ENCODE measurements around the gene KRTAP10-7. TPM values are rescaled to one million over a fixed set of nuclear protein-coding genes. Genes with fewer than 3 reads are reported as not detected.

Gene KRTAP10-7
- total RNA-seq, 4 donors from 2014 or later: not detected

DNA sequence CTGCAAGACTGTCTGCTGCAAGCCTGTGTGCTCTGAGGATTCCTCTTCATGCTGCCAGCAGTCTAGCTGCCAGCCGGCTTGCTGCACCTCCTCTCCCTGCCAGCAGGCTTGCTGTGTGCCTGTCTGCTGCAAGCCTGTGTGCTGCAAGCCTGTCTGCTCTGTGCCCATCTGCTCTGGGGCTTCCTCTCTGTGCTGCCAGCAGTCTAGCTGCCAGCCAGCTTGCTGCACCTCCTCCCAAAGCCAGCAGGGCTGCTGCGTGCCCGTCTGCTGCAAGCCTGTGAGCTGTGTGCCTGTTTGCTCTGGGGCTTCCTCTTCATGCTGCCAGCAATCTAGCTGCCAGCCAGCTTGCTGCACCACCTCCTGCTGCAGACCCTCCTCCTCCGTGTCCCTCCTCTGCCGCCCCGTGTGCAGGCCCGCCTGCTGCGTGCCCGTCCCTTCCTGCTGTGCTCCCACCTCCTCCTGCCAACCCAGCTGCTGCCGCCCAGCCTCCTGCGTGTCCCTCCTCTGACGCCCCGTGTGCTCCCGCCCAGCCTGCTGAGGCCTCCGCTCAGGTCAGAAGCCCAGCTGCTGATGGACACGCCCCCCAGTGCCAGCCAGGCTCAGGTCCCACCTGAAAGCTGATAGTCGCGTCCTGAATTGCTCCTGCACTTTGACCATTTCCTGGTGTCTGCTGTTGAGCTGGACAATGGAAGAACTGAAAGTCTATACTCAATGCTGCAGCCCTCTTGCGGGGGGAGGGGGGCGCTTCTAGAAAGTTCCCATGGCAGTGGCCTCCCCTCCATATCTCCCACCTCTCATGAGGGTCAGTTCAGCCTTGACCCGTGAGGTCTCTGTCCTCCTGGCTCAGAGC is 25.7 kb upstream of the KRTAP10-7 start:
- H3K9me3 ChIP-seq: peaks cover 0 to 5% (median 0%) of the 10 kb centered on the region in 4 donors
- H3K27ac ChIP-seq: no peak overlapping the region
- H3K4me3 ChIP-seq: peak overlapping the region in 2 of 4 donors; percentile 22 to 30
- H3K36me3 ChIP-seq: no peaks in the 10 kb centered on the region
- DNase-seq: peak in 2 of 3 donors; percentile 72 to 78
- H3K27me3 ChIP-seq: no peaks in the 10 kb centered on the region
- no peaks in the 10 kb centered on the region for H3K4me1 ChIP-seq
- TF ChIP-seq POLR2A (IDR thresholded peaks at IDR 0.05): no peak
- TF ChIP-seq, protein P1, sequence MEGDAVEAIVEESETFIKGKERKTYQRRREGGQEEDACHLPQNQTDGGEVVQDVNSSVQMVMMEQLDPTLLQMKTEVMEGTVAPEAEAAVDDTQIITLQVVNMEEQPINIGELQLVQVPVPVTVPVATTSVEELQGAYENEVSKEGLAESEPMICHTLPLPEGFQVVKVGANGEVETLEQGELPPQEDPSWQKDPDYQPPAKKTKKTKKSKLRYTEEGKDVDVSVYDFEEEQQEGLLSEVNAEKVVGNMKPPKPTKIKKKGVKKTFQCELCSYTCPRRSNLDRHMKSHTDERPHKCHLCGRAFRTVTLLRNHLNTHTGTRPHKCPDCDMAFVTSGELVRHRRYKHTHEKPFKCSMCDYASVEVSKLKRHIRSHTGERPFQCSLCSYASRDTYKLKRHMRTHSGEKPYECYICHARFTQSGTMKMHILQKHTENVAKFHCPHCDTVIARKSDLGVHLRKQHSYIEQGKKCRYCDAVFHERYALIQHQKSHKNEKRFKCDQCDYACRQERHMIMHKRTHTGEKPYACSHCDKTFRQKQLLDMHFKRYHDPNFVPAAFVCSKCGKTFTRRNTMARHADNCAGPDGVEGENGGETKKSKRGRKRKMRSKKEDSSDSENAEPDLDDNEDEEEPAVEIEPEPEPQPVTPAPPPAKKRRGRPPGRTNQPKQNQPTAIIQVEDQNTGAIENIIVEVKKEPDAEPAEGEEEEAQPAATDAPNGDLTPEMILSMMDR (IDR thresholded peaks at IDR 0.05): peak in 3 of 6 experiments; percentile 27 to 42 (median 35)

DNA sequence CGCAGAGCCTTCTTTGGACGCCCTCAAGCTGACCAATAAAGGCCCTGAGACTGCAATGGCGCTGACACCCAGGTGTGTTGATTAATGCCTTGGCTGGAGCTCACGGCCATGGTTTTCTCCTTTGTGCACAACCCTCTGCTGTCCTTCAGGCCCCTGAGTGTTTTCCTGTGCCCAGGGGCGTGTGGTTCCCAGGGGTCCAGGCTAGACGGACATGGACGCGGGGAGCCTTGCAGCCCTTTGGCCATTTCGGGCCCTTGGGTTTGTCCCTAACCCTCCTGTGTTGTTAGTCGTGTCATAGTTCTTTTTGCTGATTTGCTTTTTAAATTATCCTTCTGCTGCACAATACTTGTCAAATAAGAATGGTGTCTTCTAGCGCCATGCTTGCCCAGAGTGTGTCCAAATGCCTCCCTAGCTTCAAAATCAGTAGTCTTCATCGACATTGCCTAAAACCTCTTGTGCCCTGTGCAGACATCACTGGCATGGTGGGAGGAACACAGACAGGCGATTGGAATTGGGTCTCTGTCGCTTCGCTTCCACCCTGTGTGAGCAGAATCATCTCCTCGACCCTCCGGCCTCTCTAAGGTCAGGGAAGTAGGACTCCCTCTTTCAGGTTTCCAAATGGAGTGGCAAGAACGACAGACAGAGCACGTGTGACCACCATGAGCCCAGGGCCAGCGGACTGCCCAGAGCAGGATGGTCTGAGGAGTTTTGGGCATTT is 24.9 kb upstream of the KRTAP10-7 start:
- TF ChIP-seq POLR2A (IDR thresholded peaks at IDR 0.05): no peak
- TF ChIP-seq, protein P1 (IDR thresholded peaks at IDR 0.05): no peak
- no peak overlapping the region for H3K27ac ChIP-seq
- peak in 1 of 3 donors; percentile 34 for DNase-seq

DNA sequence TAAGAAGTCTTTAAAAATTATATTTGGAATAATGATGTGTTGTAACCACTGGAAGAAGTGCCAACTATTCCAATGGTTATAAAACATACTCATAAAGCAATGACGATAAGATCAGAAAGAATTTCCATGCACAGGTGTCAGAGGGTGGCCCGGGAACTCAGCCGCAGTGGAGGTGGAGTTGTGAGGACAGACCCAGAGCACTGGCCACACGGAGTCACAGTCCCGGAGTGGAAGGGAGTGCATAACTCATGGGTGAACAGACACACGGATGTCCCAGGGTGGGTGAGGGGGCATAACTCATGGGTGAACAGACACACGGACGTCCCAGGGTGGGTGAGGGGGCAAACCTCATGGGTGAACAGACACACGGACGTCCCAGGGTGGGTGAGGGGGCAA is 24.4 kb upstream of the KRTAP10-7 start:
- Histone ChIP-seq H3K4me3 (no peak overlapping the region), H3K9me3 (peaks cover 0 to 5% (median 0%) of the 10 kb centered on the region in 4 donors), H3K4me1 (no peaks in the 10 kb centered on the region), H3K36me3 (no peaks in the 10 kb centered on the region), H3K27ac (no peak overlapping the region), H3K27me3 (no peaks in the 10 kb centered on the region)
- no peak for TF ChIP-seq POLR2A (IDR thresholded peaks at IDR 0.05)
- TF ChIP-seq, protein P1 (IDR thresholded peaks at IDR 0.05): no peak
- DNase-seq: peak in 1 of 3 donors; percentile 14

More for the DNA sequence above, 24.9 kb upstream of the KRTAP10-7 start:
- no peak overlapping the region for H3K4me3 ChIP-seq
- no peaks in the 10 kb centered on the region for H3K4me1 ChIP-seq
- no peaks in the 10 kb centered on the region for H3K27me3 ChIP-seq
- H3K36me3 ChIP-seq: no peaks in the 10 kb centered on the region
- peaks cover 0 to 5% (median 0%) of the 10 kb centered on the region in 4 donors for H3K9me3 ChIP-seq

DNA sequence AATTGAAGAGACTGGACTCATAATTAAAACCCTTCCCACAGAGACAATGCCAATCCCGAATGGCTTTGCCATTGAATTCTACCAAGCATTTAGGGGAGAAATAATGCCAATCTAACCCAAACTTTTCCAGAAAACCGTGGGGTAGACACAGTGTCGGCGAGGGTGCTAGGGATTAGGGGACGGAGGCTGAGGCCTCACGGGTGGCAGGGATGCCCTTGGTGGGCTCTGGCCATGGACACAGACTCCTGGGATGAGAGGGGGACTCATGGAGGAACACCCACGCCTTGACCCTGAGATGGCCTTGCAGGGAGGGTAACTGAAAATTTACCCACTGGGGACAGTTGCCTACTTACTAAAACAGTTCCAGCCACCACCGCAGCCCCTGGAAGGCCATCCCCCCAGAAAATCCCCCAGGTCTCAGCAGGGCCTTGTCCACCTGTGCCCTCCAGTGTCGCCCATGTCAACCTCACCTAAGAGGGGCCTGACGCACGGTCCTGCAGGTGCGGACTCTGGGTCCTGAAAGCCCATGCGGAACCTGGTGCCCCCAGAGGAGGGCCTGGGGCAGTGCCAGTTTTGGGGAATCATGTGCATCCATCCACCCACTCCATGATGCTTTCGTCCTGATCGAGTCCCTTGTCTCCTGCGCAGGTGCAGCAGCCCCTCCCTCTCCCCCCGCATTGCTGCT is 21.9 kb upstream of the KRTAP10-7 start:
- Histone ChIP-seq H3K4me1 (no peaks in the 10 kb centered on the region), H3K27me3 (no peaks in the 10 kb centered on the region), H3K27ac (no peak overlapping the region), H3K36me3 (no peaks in the 10 kb centered on the region), H3K4me3 (no peak overlapping the region), H3K9me3 (no peaks in the 10 kb centered on the region)
- TF ChIP-seq, protein P1 (IDR thresholded peaks at IDR 0.05): no peak
- no peak for TF ChIP-seq POLR2A (IDR thresholded peaks at IDR 0.05)
- DNase-seq: peak in 1 of 3 donors; percentile 30

DNA sequence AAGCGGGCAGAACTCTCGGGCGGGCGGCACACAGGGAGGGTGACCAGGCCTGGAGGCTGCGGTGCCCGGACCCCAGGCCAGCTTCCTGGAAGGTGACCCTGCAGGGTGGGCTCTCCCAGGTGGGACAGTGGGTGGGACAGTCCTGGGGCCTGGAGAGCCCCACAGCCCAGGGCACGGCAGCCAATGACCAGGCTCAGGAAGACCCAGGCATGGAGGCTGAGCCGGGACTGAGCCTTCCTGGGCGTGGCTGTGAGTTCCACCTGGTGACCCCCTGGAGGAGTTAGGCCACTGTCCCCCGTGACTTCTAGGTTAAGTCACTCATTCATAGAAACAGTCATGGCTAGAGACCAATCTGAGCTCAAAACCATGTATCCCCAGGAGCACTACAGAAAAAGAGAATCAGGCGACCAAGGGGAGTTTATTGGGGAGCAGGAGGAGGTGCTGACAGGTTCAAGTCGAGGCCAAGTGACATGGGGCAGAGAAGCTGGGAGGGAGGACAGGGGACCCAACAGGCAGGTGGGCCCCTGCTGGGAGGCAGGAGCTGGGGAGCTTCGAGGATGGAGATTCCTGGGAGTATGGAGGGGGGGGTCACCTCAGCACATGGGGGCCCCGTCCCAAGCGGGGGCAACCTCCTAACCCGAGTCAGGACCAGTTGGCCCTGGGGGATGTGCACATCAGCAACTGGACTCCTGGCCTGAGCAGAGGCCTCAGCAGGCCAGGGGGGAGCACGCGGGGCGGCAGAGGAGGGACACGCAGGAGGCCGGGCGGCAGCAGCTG is 21.2 kb upstream of the KRTAP10-7 start:
- Histone ChIP-seq H3K27ac (no peak overlapping the region), H3K36me3 (no peaks in the 10 kb centered on the region), H3K4me3 (no peak overlapping the region), H3K4me1 (no peaks in the 10 kb centered on the region), H3K9me3 (no peaks in the 10 kb centered on the region), H3K27me3 (no peaks in the 10 kb centered on the region)
- DNase-seq: peak in 1 of 3 donors; percentile 36
- TF ChIP-seq, protein P1 (IDR thresholded peaks at IDR 0.05): no peak
- no peak for TF ChIP-seq POLR2A (IDR thresholded peaks at IDR 0.05)
